ENCODE data around the gene AGPAT1.
"Not testable (repeated sequence)": the region's sequence is repeated elsewhere in the genome, so short reads cannot be mapped to it uniquely, and the experiment has no call there.

Gene AGPAT1

GRCh38 chr6:32191696-32192607 lies 16.1 kb upstream of the AGPAT1 start:
- TF ChIP-seq CTCF (IDR thresholded peaks at IDR 0.05; ENCODE audit: low read depth, low read length): no peak

GRCh38 chr6:32190911-32191677 lies 15.2 kb upstream of the AGPAT1 start:
- no peak for DNase-seq (ENCODE audit: extremely low read depth, low read depth)
- TF ChIP-seq CTCF (IDR thresholded peaks at IDR 0.05; ENCODE audit: low read depth, low read length): no peak

More at GRCh38 chr6:32191696-32192607, 16.1 kb upstream of the AGPAT1 start:
- no peak for DNase-seq (ENCODE audit: extremely low read depth, low read depth)

GRCh38 chr6:32190054-32190851 lies 14.4 kb upstream of the AGPAT1 start, which contains the start of gene PBX2:
Gene PBX2, minus strand, starts transcription at chr6:32190202. Its CDS starts 287 bp downstream, at chr6:32189915.
- DNase-seq (ENCODE audit: extremely low read depth, low read depth): peak; percentile 87
- no peak for TF ChIP-seq CTCF (IDR thresholded peaks at IDR 0.05; ENCODE audit: low read depth, low read length)

- no peak for TF ChIP-seq CTCF (IDR thresholded peaks at IDR 0.05; ENCODE audit: low read depth, low read length)
- DNase-seq (ENCODE audit: extremely low read depth, low read depth): no peak
Observed at GRCh38 chr6:32189742-32190053, 13.8 kb upstream of the AGPAT1 start.

- DNase-seq (ENCODE audit: extremely low read depth, low read depth): no peak
- no peak for TF ChIP-seq CTCF (IDR thresholded peaks at IDR 0.05; ENCODE audit: low read depth, low read length)
Observed at GRCh38 chr6:32189069-32189741, 13.3 kb upstream of the AGPAT1 start.

GRCh38 chr6:32188381-32189068 lies 12.6 kb upstream of the AGPAT1 start:
- no peak for DNase-seq (ENCODE audit: extremely low read depth, low read depth)
- no peak for TF ChIP-seq CTCF (IDR thresholded peaks at IDR 0.05; ENCODE audit: low read depth, low read length)

GRCh38 chr6:32187725-32188380 lies 12.0 kb upstream of the AGPAT1 start:
- not testable (repeated sequence) for DNase-seq (ENCODE audit: extremely low read depth, low read depth)

All from AG09319 (cell line).